SK-N-SH treated with all-trans-retinoic acid at 6 μM for 48 hours (cell line): ENCODE results near the gene FUBP1.

Source experiments
- PATZ1 ChIP-seq: fragments of 250-450 bp; sonication (Bioruptor Pico); IDR thresholded peaks from 2 replicates; pipeline ENCODE4 v1.8.0; 2020; ENCODE audit warnings: mild to moderate bottlenecking, moderate library complexity, borderline replicate concordance
- POU6F1 ChIP-seq: fragments of 250-450 bp; sonication (Bioruptor Pico); IDR thresholded peaks from 2 replicates; pipeline ENCODE4 v1.8.0; 2021; ENCODE audit warnings: low read depth, mild to moderate bottlenecking, moderate library complexity, borderline replicate concordance
- ZFP30 ChIP-seq: fragments of 450-650 bp; formaldehyde crosslinking; IDR thresholded peaks from 2 replicates; pipeline ENCODE4 v1.5.0; 2022; ENCODE audit warnings: mild to moderate bottlenecking, moderate library complexity

GRCh38 chr1:77958391-77958790 lies 20.5 kb downstream of the FUBP1 start:
- TF ChIP-seq PATZ1 (CRISPR knock-in tag) (no peak), ZFP30 (CRISPR knock-in tag) (no peak), POU6F1 (no peak)
